Lung (tissue), 12 donors: ENCODE measurements around the gene STRAP. TPM values are rescaled to one million over a fixed set of nuclear protein-coding genes. Genes with fewer than 3 reads are reported as not detected.
"Not testable (repeated sequence)": the region's sequence is repeated elsewhere in the genome, so short reads cannot be mapped to it uniquely, and the experiment has no call there.

ENCODE experiments used
- ATAC-seq: fragments of 200-7000 bp; cut with Tn5 transposase; one replicate; pipeline ENCODE4 v1.9.1; 2020; ENCODE audit warnings: moderate number of reproducible peaks; ENCODE audit not compliant: insufficient read depth, low FRiP score
- DNase-seq, 3 donors: peaks; one replicate each; pipeline ENCODE4 v3.0.0-alpha.2; 2013 to 2017
- H3K27ac ChIP-seq, 2 donors: one replicate each; pipeline ENCODE4 v1.5.1; 2013; ENCODE audit warnings: mild to moderate bottlenecking in 2 of 2, moderate library complexity in 2 of 2, control low read depth in 1 of 2, inconsistent platforms in 1 of 2, low read depth in 1 of 2, low read length in 1 of 2
- H3K27me3 ChIP-seq, 3 donors: one replicate each; pipeline ENCODE4 v1.5.1; 2013; ENCODE audit warnings: low read length in 2 of 3; ENCODE audit not compliant: control insufficient read depth in 3 of 3, insufficient read depth in 3 of 3
- H3K36me3 ChIP-seq, 4 donors: one replicate each; pipeline ENCODE4 v1.5.1; 2013; ENCODE audit warnings: low read length in 4 of 4, mild to moderate bottlenecking in 1 of 4, moderate library complexity in 1 of 4; ENCODE audit not compliant: control insufficient read depth in 4 of 4, insufficient read depth in 4 of 4
- H3K4me1 ChIP-seq, 5 donors: one replicate each; pipeline ENCODE4 v1.5.1; 2013; ENCODE audit warnings: low read length in 5 of 5, mild to moderate bottlenecking in 2 of 5, moderate library complexity in 1 of 5; ENCODE audit not compliant: control insufficient read depth in 5 of 5, insufficient read depth in 5 of 5
- H3K4me3 ChIP-seq: one replicate; pipeline ENCODE4 v1.5.1; 2013; ENCODE audit warnings: mild to moderate bottlenecking, control low read depth, moderate library complexity
- H3K9ac ChIP-seq, 2 donors: one replicate each; pipeline ENCODE4 v1.5.1; 2013; ENCODE audit warnings: low read length in 2 of 2, control low read depth in 1 of 2; ENCODE audit not compliant: insufficient read depth in 1 of 2
- H3K9me3 ChIP-seq, 4 donors: one replicate each; pipeline ENCODE4 v1.5.1; 2013; ENCODE audit warnings: low read length in 3 of 4, mild to moderate bottlenecking in 1 of 4, moderate library complexity in 1 of 4; ENCODE audit not compliant: control insufficient read depth in 4 of 4, insufficient read depth in 3 of 4
- WGBS, 2 donors: extraction: QIAGEN DNeasy Blood & Tissue Kit; methylation state at CpG; one replicate each; pipeline ENCODE4 v1.1.7; 2013; 5-methylcytosine and 5-hydroxymethylcytosine counted together
- polyA plus RNA-seq, 2 donors: library from polyadenylated mRNA; stranded (reverse); fragments of 200-250 nt; gene quantifications; one replicate each; pipeline ENCODE4 v1.2.1, GENCODE V29; 2013
- total RNA-seq, 2 donors: library from RNA; depleted of rRNA in 1 of 2; stranded (reverse); fragments of >200 nt in 1 of 2; gene quantifications; one replicate each; pipeline ENCODE4 v1.2.1, GENCODE V29; 2014 to 2021
- TF ChIP-seq, protein P1 (sequence below): IDR thresholded peaks from 2 replicates; pipeline ENCODE4 v1.5.1; 2012; ENCODE audit warnings: mild to moderate bottlenecking; ENCODE audit errors: control extremely low read depth, extremely low read depth
- donor health status: control.
- donor health status: control.
- donor health status: Bipolar disorder and iron deficiency.
- donor health status: healthy.
- donor health status: DM: yes; HTN: yes; CAD: no.

STRAP gene
- total and polyA plus RNA-seq, 4 donors, result 53.8 to 88.5 (median 82.7) TPM

DNA sequence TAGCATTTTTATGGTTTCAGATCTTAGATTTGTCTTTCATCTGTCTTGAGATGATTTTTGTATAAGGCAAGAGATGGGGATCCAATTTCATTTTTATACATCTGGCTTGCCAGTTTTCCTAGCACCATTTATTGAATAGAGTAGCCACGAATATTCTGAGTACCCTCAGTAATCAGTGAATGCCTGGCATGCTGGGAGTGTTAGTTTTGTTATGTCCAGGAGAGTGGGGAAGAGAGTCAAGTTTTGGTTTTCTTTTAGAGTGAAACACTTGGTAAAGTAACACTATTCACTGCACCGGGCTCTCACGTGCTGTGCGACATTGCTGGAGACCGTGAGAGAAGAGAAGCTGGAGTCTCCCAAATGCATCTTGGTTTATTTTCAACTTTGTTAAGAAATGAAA is 60.3 kb downstream of the STRAP start:
- 94 to 95% methylated on average over 5 of the region's 5 CpGs for WGBS, 2 donors
- peaks cover 0 to 3% (median 0%) of the 10 kb centered on the region in 4 donors for H3K9me3 ChIP-seq
- TF ChIP-seq, protein P1, sequence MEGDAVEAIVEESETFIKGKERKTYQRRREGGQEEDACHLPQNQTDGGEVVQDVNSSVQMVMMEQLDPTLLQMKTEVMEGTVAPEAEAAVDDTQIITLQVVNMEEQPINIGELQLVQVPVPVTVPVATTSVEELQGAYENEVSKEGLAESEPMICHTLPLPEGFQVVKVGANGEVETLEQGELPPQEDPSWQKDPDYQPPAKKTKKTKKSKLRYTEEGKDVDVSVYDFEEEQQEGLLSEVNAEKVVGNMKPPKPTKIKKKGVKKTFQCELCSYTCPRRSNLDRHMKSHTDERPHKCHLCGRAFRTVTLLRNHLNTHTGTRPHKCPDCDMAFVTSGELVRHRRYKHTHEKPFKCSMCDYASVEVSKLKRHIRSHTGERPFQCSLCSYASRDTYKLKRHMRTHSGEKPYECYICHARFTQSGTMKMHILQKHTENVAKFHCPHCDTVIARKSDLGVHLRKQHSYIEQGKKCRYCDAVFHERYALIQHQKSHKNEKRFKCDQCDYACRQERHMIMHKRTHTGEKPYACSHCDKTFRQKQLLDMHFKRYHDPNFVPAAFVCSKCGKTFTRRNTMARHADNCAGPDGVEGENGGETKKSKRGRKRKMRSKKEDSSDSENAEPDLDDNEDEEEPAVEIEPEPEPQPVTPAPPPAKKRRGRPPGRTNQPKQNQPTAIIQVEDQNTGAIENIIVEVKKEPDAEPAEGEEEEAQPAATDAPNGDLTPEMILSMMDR, result no peak

DNA sequence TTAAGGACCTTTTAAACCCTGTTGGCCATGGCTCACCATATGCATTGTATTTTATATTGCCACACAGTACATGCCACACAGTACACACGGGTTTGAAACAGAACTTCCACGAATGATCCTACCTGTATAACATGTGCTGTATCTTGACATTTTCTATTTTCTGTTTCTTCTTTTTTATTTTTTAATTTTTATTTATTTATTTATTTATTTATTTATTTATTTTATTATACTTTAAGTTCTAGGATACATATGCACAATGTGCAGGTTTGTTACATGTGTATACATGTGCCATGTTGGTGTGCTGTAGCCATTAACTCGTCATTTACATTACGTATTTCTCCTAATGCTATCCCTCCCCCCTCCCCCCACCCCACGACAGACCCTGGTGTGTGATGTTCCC is 61.3 kb downstream of the STRAP start:
- WGBS, 2 donors, result 95 to 97% methylated on average over 5 of the region's 5 CpGs
- H3K4me3 ChIP-seq, H3K4me1 ChIP-seq, ATAC-seq, H3K27ac ChIP-seq, H3K27me3 ChIP-seq, H3K9ac ChIP-seq, DNase-seq, H3K36me3 ChIP-seq, H3K9me3 ChIP-seq: not testable (repeated sequence)

More for the DNA sequence above, 60.3 kb downstream of the STRAP start:
- Histone ChIP-seq H3K36me3 (peaks cover 0 to 4% (median under 1%) of the 10 kb centered on the region in 4 donors), H3K27ac (no peak overlapping the region), H3K4me3 (no peak overlapping the region), H3K9ac (no peak overlapping the region), H3K27me3 (no peaks in the 10 kb centered on the region), H3K4me1 (no peaks in the 10 kb centered on the region)
- ATAC-seq (no peak), DNase-seq (no peak)

- H3K9ac ChIP-seq, H3K36me3 ChIP-seq, H3K4me1 ChIP-seq, H3K9me3 ChIP-seq, H3K4me3 ChIP-seq, DNase-seq, H3K27me3 ChIP-seq, H3K27ac ChIP-seq, ATAC-seq: not testable (repeated sequence)
- WGBS, 2 donors, result 95 to 96% methylated on average over 10 of the region's 10 CpGs
Measured at GRCh38 chr12:15948461-15948860, 66.3 kb downstream of the STRAP start.

Other genes starting within 250 kb of the STRAP start
- gene EPS8, start 93.0 kb upstream of the STRAP start, total RNA-seq, result 100 to 1,000 TPM in 1 of 2 donors, 10 to 100 TPM in 1; 64.4 to 153 TPM
- 10 to 100 TPM; 30.1 to 33.4 TPM for gene EPS8, start 93.0 kb upstream of the STRAP start, polyA plus RNA-seq
- gene DERA, start 28.9 kb downstream of the STRAP start, total RNA-seq, result 10 to 100 TPM; 36.8 to 44.2 TPM
- 10 to 100 TPM; 31.0 to 32.8 TPM for gene DERA, start 28.9 kb downstream of the STRAP start, polyA plus RNA-seq